ENCODE results near the gene SEPTIN11. TPM values are rescaled to one million over a fixed set of nuclear protein-coding genes. Genes with fewer than 3 reads are reported as not detected.

SEPTIN11 gene
- total and polyA plus RNA-seq, 2 donors from 2014 or later, result 38.0 to 118 TPM

GRCh38 chr4:76931087-76931486 is 18.5 kb upstream of the SEPTIN11 start:
- Histone ChIP-seq H3K9me3 (ENCODE audit: control insufficient read depth in 2 of 3, insufficient read depth in 1 of 3, low read length in 3 of 3) (no peaks in the 10 kb centered on the region), H3K9ac (ENCODE audit: low read length in 3 of 3) (no peak overlapping the region), H3K27ac (ENCODE audit: low read depth in 2 of 2, low read length in 2 of 2) (no peak overlapping the region), H3K36me3 (ENCODE audit: control insufficient read depth in 2 of 3, insufficient read depth in 3 of 3, low read length in 3 of 3) (no peaks in the 10 kb centered on the region), H3K27me3 (ENCODE audit: control insufficient read depth, insufficient read depth, low read length) (no peaks in the 10 kb centered on the region), H3K4me1 (ENCODE audit: control insufficient read depth in 2 of 3, insufficient read depth in 2 of 3, low read depth in 1 of 3, low read length in 3 of 3) (no peaks in the 10 kb centered on the region), H3K4me3 (ENCODE audit: low read length in 3 of 3) (no peak overlapping the region)
- FAIRE-seq (no peak), DNase-seq (no peak)
- no peak for TF ChIP-seq CTCF (IDR thresholded peaks at IDR 0.05; ENCODE audit: borderline replicate concordance, extremely low read depth, insufficient read depth)
- intact Hi-C loops (cut with DNase I), result no loop called here

- H3K4me3 ChIP-seq (ENCODE audit: low read length in 3 of 3), result no peak overlapping the region
- no peak for FAIRE-seq
- H3K27me3 ChIP-seq (ENCODE audit: control insufficient read depth, insufficient read depth, low read length), result no peaks in the 10 kb centered on the region
- H3K4me1 ChIP-seq (ENCODE audit: control insufficient read depth in 2 of 3, insufficient read depth in 2 of 3, low read depth in 1 of 3, low read length in 3 of 3), result no peaks in the 10 kb centered on the region
- DNase-seq, result no peak
- no peak for TF ChIP-seq CTCF (IDR thresholded peaks at IDR 0.05; ENCODE audit: borderline replicate concordance, extremely low read depth, insufficient read depth)
- no peak overlapping the region for H3K9ac ChIP-seq (ENCODE audit: low read length in 3 of 3)
- H3K27ac ChIP-seq (ENCODE audit: low read depth in 2 of 2, low read length in 2 of 2), result no peak overlapping the region
- no peaks in the 10 kb centered on the region for H3K36me3 ChIP-seq (ENCODE audit: control insufficient read depth in 2 of 3, insufficient read depth in 3 of 3, low read length in 3 of 3)
- intact Hi-C loops (cut with DNase I), result no loop called here
- H3K9me3 ChIP-seq (ENCODE audit: control insufficient read depth in 2 of 3, insufficient read depth in 1 of 3, low read length in 3 of 3), result no peaks in the 10 kb centered on the region
These were observed 17.8 kb upstream of the SEPTIN11 start for GRCh38 chr4:76931576-76932276.

- FAIRE-seq (no peak), DNase-seq (no peak)
- no peak for TF ChIP-seq CTCF (IDR thresholded peaks at IDR 0.05; ENCODE audit: borderline replicate concordance, extremely low read depth, insufficient read depth)
- no peaks in the 10 kb centered on the region for H3K9me3 ChIP-seq (ENCODE audit: control insufficient read depth in 2 of 3, insufficient read depth in 1 of 3, low read length in 3 of 3)
- no peaks in the 10 kb centered on the region for H3K36me3 ChIP-seq (ENCODE audit: control insufficient read depth in 2 of 3, insufficient read depth in 3 of 3, low read length in 3 of 3)
- no peak overlapping the region for H3K27ac ChIP-seq (ENCODE audit: low read depth in 2 of 2, low read length in 2 of 2)
- H3K4me3 ChIP-seq (ENCODE audit: low read length in 3 of 3), result no peak overlapping the region
- H3K9ac ChIP-seq (ENCODE audit: low read length in 3 of 3), result no peak overlapping the region
- intact Hi-C loops (cut with DNase I), result no loop called here
- H3K4me1 ChIP-seq (ENCODE audit: control insufficient read depth in 2 of 3, insufficient read depth in 2 of 3, low read depth in 1 of 3, low read length in 3 of 3), result no peaks in the 10 kb centered on the region
- no peaks in the 10 kb centered on the region for H3K27me3 ChIP-seq (ENCODE audit: control insufficient read depth, insufficient read depth, low read length)
These were observed 10.4 kb upstream of the SEPTIN11 start for GRCh38 chr4:76939184-76939583.
